K562 (cell line): ENCODE measurements around the gene LIF. TPM values are rescaled to one million over a fixed set of nuclear protein-coding genes. Genes with fewer than 3 reads are reported as not detected.

Source experiments
- ATAC-seq: fragments of 200-7000 bp; cut with Tn5 transposase; 3 replicates; pipeline ENCODE4 v1.9.1; 2020; ENCODE audit warnings: moderate library complexity
- BruUV-seq: library from RNA; stranded (reverse); fragments of 400-500 nt; replicated peaks from 2 replicates; lab custom pipeline; 2021; lab: Mats Ljungman, UMichigan
- CTCF ChIA-PET: fragments of 300-600 bp; formaldehyde crosslinking; extraction: SDS; loops from one replicate; lab custom pipeline; 2021; ENCODE audit warnings: low intra/inter-chr PET ratio; lab: Yijun Ruan, JAX
- POLR2A ChIA-PET: fragments of 300-600, 350-650 bp; sonication (Branson Sonifier 250); formaldehyde crosslinking; extraction: SDS; loops from one replicate; lab custom pipeline; 2021; ENCODE audit warnings: antibody characterized with exemption, inconsistent platforms; lab: Yijun Ruan, JAX
- DNase-seq, 4 experiments: peaks; one replicate each; pipeline versions ENCODE4 v3.0.0 to v3.0.0-alpha.2; 2011 to 2018; ENCODE audit warnings: low spot score in 3 of 4, mixed read lengths in 3 of 4; ENCODE audit errors: extremely low read depth in 1 of 4
- FAIRE-seq: peaks from 2 replicates; lab custom pipeline; 2011; peaks lifted over from hg19 to GRCh38; lab: Jason Lieb, UNC
- H2AFZ ChIP-seq: 2 replicates; pipeline ENCODE4 v1.6.0; 2011; ENCODE audit warnings: low read depth, low read length, control low read depth, inconsistent platforms
- H3K27ac ChIP-seq: fragments of 200-600 bp; 3 replicates; pipeline ENCODE4 v1.8.0; 2011; ENCODE audit warnings: low read depth, mild to moderate bottlenecking, control low read depth, inconsistent platforms, low read length, moderate library complexity, mixed read lengths; ENCODE audit errors: extremely low read depth
- H3K27me3 ChIP-seq, 2 experiments: fragments of 300-600 bp in 1 of 2; 2 replicates in 1 of 2; 3 replicates in 1 of 2; pipeline versions ENCODE4 v1.6.0 to v1.8.0; 2011; ENCODE audit warnings: inconsistent platforms in 2 of 2, low read length in 2 of 2, mild to moderate bottlenecking in 1 of 2, mixed read lengths in 1 of 2, moderate library complexity in 1 of 2; ENCODE audit not compliant: control insufficient read depth in 2 of 2, insufficient read depth in 2 of 2
- H3K36me3 ChIP-seq: fragments of 300-600 bp; 3 replicates; pipeline ENCODE4 v1.8.0; 2011; ENCODE audit warnings: mild to moderate bottlenecking, low read length, inconsistent platforms; ENCODE audit not compliant: control insufficient read depth, insufficient read depth
- H3K4me1 ChIP-seq, 2 experiments: fragments of 200-600 bp in 1 of 2; replicated peaks in 1 of 2; 2 replicates in 1 of 2; 3 replicates in 1 of 2; pipeline versions ENCODE4 v1.5.1 to v1.8.0; 2011; ENCODE audit warnings: inconsistent platforms in 2 of 2, low read length in 2 of 2, mild to moderate bottlenecking in 1 of 2, mixed read lengths in 1 of 2, moderate library complexity in 1 of 2; ENCODE audit not compliant: control insufficient read depth in 2 of 2, insufficient read depth in 2 of 2
- H3K4me2 ChIP-seq: 2 replicates; pipeline ENCODE4 v1.6.1; 2011; ENCODE audit warnings: low read length, control low read depth, inconsistent platforms, mixed read lengths; ENCODE audit not compliant: insufficient read depth
- H3K4me3 ChIP-seq: fragments of 200-600 bp; sonication (generic), shearing (Covaris generic); 2 replicates; pipeline ENCODE4 v1.5.1; 2016; ENCODE audit warnings: control low read depth, inconsistent platforms
- H3K79me2 ChIP-seq: fragments of 200-600 bp; 3 replicates; pipeline ENCODE4 v1.8.0; 2011; ENCODE audit warnings: low read length, inconsistent platforms; ENCODE audit not compliant: control insufficient read depth, insufficient read depth
- H3K9ac ChIP-seq, 2 experiments: 2 replicates each; pipeline versions ENCODE4 v1.6.0 to v1.6.1; 2011; ENCODE audit warnings: low read depth in 2 of 2, low read length in 2 of 2, control low read depth in 1 of 2, inconsistent platforms in 1 of 2, mild to moderate bottlenecking in 1 of 2, mixed read lengths in 1 of 2; ENCODE audit not compliant: insufficient read depth in 1 of 2
- H3K9me1 ChIP-seq: one replicate; pipeline ENCODE4 v1.6.0; 2011; ENCODE audit warnings: inconsistent platforms, mild to moderate bottlenecking, low read length, moderate library complexity; ENCODE audit not compliant: control insufficient read depth, insufficient read depth
- H3K9me3 ChIP-seq: replicated peaks from 2 replicates; pipeline ENCODE4 v1.5.1; 2011; ENCODE audit warnings: low read depth, low read length, inconsistent platforms; ENCODE audit not compliant: control insufficient read depth, insufficient read depth
- H4K20me1 ChIP-seq: replicated peaks from 2 replicates; pipeline ENCODE4 v1.6.1; 2011; ENCODE audit warnings: low read length, inconsistent platforms, mixed read lengths; ENCODE audit not compliant: control insufficient read depth, insufficient read depth
- CCNT2 ChIP-seq: IDR thresholded peaks from 2 replicates; pipeline ENCODE4 v1.6.1; 2011; ENCODE audit warnings: borderline replicate concordance, low read depth, mild to moderate bottlenecking, moderate library complexity, mixed read lengths, low read length; ENCODE audit not compliant: insufficient read length; ENCODE audit errors: extremely low read depth
- GTF2E2 ChIP-seq: fragments of 200-800 bp; sonication (Bioruptor generic); IDR thresholded peaks from 2 replicates; pipeline ENCODE4 v1.6.1; 2016; ENCODE audit warnings: missing genetic modification characterization, missing compliant biosample characterization
- U2AF1 ChIP-seq: fragments of 200-400 bp; formaldehyde crosslinking; optimal IDR thresholded peaks from 2 replicates; pipeline ENCODE3; 2017; ENCODE audit warnings: mild to moderate bottlenecking, low read depth, low read length, moderate library complexity
- WGBS: fragments of 100-300 bp; shearing (Covaris generic); methylation state at CpG from one replicate; pipeline ENCODE4 v1.1.6; 2016; ENCODE audit warnings: low coverage, mixed read lengths; ENCODE audit not compliant: insufficient coverage; ENCODE audit errors: missing lambda C conversion rate; 5-methylcytosine and 5-hydroxymethylcytosine counted together
- in situ Hi-C: fragments of 300-500 bp; cut with MboI; formaldehyde crosslinking; loops from 4 replicates; pipeline ENCODE4 v1.15.0; 2018; ENCODE audit warnings: inconsistent platforms, mixed read lengths
- intact Hi-C: fragments of 100-400 bp; cut with micrococcal nuclease; formaldehyde crosslinking; loops from 2 replicates; pipeline ENCODE4 v1.14.2; 2022
- polyA plus RNA-seq, 8 experiments: library from polyadenylated mRNA; depleted of rRNA in 4 of 8; stranded (reverse) in 5 of 8; unstranded in 3 of 8; fragments of >200 nt; fragmentation: Nextera tagmentation in 2 of 8; fragmentation: Illumina TruSeq in 1 of 8; extraction: Ambion mirVana in 2 of 8; extraction: Trizol in 1 of 8; gene quantifications; 2 replicates each; pipeline versions ENCODE4 v1.2.1 to v1.2.3, GENCODE V29; 2011 to 2014; ENCODE audit warnings: inconsistent platforms in 1 of 8, missing spikeins in 1 of 8
- total RNA-seq, 7 experiments: library from RNA; depleted of rRNA in 6 of 7; stranded (reverse); fragments of >200 nt in 6 of 7; fragmentation: Illumina TruSeq in 2 of 7; extraction: Trizol in 2 of 7; gene quantifications; 2 replicates each; pipeline versions ENCODE4 v1.2.1 to v1.2.3, GENCODE V29; 2011 to 2021; ENCODE audit warnings: low replicate concordance in 1 of 7

Gene LIF
- total and polyA plus RNA-seq, 9 of the 15 experiments (the other 6 are each of a cell fraction or from before 2014, with no cell fraction given) = 0.05 to 0.39 (median 0.18) TPM; not detected in 3

DNA sequence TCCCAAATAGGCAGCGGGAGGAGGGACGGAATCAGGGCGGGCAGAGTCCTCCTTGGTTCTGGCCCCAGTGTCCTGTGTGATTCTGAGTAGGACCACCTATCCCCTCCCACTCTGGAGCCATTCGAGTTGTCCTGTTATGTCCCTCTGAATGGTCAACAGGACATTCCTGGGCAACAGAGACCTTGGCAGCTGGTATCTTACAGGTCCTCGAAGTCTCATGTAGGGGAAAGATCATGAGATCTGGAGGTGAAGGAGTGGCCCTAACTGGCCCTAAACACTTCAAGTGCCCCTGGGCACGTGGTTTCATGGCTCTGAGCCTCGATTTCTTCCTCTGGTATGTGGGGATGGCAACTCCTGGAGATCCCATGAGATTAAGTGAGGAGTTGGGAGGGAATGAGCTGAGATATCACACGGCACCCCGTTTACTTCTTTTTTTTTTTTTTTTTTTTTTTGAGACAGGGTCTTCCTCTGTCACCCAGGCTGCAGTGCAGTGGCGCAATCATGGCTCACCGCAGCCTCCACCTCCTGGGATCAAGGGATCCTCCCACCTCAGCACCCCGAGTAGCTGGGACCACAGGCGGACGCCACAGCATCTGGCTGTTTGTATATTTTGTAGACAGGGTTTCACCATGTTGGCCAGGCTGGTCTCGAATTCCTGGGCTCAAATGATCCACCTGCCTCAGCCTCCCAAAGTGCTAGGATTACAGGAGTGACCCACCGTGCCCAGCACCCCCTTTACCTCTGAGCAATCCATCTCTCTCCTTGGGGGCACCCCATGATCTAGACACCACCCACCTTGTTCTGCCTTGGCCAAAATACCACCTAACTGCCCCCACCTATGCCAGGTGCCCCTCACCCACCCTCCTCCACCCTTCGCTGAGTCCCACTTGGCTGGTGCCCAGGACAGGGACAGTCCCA is 6.8 kb downstream of the LIF start:
- Histone ChIP-seq H3K9ac (no peak overlapping the region), H3K9me1 (no peaks in the 10 kb centered on the region), H3K4me2 (no peak overlapping the region), H3K36me3 (no peaks in the 10 kb centered on the region), H4K20me1 (0 out of 2 replicates have a peak, but pooled peaks cover 4% of the 10 kb centered on the region), H2AFZ (no peak overlapping the region), H3K4me3 (no peak overlapping the region), H3K9me3 (no peaks in the 10 kb centered on the region), H3K4me1 (peaks cover 3 to 12% of the 10 kb centered on the region in 2 experiments; a peak in 3 of 5 replicates), H3K79me2 (no peaks in the 10 kb centered on the region), H3K27ac (no peak overlapping the region), H3K27me3 (peaks cover 0 to 25% of the 10 kb centered on the region in 2 experiments; a peak in 2 of 5 replicates)
- no peak for TF ChIP-seq GTF2E2 (tag)
- no peak for TF ChIP-seq U2AF1
- no peak for TF ChIP-seq CCNT2
- POLR2A ChIA-PET = no interaction called here
- DNase-seq (no peak), FAIRE-seq (no peak), ATAC-seq (no peak)
- CTCF ChIA-PET = no interaction called here
- in situ Hi-C loops (loop anchor here (5.0 kb wide), 1 partner anchor 132 kb away; no protein-coding TSS in a partner anchor), intact Hi-C loops (no loop called here)
- BruUV-seq = no TSS peak
- 17% methylated on average over 13 of the region's 17 CpGs for WGBS
